ENCODE measurements around the gene AGRP.

Gene AGRP

DNA sequence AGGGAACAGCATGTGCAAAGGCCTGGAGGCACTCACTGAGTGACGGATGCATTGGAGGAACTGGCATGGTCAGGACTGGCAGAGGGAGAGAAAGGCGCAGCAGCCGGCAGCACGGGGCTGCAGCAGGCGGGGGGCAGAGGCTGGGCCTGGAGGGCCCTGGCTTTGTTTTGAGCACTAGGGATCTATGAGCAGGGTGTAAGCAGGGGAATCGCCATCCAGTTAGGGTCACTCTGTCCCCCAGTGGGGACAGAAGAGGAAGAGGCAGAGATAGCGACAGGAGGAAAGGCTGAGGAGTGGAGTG is 38.3 kb downstream of the AGRP start:
- FAIRE-seq: no peak

DNA sequence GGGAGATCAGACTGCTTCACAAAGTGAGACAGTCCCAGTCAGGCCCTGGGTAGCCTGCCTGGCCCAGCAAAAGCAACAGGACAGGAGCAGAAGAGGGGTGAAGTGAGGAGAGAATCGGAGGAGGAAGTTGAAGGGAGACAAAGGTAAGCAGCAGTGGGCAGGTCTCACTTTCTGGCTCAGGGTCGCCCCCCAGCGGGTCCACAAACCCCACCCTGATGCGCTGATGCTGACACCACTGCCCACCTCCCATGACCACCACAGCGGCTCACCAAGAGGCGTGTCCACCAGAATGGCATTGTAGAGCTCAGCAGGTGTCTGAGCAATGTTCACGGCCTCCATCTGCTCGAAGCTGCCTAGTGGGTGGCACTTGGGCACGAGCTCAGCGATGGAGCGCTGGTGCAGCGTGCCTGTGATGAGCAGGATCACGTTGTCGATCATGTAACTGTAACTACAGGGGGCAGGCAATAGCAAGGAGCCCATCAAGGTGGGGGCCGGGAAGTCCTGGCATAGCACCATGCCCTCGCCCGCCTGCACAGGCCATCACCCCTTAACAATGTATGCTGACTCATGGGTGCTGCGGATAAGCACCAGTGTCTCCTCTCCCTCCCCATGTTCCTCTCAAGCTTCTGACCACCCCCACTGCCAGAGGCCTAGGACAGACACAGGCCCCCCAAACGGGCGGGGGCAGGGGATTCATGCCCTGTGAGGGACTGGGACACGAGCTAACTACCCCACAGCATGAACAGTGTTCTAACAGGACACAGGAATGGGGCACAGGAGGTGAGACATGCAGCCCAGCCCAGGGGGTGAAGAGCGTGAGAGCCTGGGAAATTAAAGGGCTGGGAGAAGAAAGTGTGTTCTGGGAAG is 38.9 kb downstream of the AGRP start:
- no peak for FAIRE-seq

DNA sequence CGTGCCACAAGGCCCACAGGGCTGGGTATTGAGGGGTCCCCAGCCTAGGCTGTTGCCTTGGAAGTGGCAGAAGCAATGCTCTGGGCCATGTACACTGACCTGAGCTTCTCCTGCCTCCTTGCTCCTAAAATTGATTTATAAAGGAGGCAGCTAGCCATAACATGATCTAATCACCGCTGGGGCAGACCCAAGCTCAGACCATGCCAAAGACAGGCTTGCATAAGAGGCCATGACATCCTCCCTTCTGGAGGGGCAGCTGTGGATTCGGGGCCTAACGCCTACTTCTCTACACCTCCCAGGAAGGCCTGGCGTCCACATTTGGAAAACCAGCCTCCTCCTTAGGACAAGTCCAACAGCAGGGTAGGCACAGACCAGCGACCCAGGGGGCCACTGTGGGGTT is 40.1 kb downstream of the AGRP start:
- FAIRE-seq: no peak

DNA sequence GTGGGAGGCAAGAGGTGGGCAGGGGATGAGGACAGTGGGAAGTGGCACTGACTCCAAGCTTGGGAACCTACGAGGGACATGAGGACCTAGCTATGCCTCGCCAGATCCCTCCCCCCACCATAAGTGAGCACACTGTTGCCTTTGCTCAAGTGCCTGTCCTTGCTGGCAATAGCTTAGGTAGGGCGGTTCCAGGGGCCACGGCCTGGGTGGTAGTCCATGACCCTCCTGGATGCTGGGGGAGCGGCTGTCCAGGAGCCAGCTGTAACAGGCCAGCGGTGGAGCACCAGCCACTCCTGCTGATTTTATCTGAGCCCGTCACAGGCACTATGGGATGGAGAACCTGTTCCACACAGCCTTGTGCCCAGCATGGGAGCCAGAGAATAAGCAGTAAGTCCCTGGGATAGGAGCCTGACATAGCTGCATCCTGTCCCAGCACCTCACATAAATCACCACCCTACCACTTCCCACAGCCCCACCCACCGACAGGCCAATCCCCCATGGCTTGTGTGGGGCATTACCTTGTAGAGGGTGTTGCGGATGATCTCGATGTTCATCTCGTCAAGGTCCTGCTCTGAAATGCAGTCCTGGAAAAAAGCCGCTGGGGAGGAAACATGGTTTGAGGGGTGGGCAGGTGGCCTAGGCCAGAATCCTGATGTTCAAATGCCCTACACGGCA is 40.6 kb downstream of the AGRP start:
- FAIRE-seq: no peak

DNA sequence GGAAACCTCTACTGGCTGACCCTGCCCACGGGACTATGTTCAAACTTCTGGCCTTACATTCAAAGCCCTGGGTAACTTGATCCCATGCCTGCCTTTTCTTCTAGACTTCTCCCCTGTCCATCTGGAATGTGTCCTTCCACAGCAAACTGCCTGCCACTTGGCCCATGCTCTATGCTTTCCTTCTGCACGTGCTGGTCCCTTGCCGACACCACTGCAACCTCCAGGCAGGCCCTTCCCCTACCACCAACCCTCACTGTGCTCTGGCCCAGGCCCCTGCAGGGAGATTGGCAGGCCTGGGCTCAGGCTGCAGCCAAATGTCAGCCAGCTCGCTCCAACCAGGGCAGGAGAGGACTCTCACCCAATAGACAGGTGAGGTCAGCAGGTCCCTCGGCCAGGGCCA is 41.4 kb downstream of the AGRP start:
- no peak for FAIRE-seq

DNA sequence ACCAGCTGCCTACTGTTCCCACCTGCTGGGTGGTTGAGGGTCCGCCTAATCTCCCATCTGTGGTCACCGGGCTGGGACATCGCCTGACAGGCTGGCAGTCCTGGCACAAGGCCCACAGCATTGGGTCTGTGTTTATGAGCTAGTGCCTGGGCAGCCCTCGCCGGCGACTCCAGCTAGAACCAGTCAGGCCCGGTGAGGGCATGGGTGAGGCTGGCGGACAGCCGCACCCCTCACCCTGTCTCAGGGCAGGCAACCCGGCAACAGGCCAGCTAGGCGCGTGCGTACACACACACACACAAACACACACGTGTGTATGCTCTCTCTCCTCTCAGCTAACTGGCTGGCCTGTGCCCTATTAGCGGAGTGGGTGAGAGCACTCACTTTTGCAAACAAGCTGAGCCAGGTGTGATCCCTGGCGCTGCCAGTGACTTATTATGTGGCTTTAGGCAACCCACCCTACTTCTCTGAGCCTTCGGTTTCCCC is 42.0 kb downstream of the AGRP start:
- FAIRE-seq: no peak

DNA sequence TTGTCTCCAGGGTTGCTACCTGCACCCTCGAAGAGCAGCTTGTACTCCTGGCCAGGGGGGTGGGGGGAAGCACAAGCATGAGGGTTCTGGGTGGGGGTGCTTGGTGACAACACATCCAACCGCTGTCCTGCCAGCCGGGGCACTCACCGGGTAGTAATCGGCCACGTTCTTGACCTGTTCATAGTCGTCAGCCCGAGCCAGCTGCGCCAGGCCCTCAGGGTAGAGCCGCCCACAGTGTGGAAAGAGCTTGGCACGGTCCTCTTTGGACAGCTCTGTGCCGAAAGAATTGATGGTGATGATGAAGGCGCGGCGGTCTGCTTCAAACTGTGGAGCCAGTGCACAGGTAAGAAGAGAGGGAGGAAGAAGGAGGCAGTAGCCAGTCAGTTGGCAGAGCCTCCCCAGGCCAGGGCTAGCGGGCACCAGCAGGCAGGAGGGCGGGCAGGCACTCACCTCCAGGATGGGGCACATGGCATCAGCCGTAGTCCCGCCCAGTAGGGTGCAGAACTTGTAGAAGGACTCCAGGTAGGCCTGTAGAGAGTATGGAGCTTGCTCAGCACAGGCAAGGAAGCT is 44.4 kb downstream of the AGRP start:
- no peak for FAIRE-seq

DNA sequence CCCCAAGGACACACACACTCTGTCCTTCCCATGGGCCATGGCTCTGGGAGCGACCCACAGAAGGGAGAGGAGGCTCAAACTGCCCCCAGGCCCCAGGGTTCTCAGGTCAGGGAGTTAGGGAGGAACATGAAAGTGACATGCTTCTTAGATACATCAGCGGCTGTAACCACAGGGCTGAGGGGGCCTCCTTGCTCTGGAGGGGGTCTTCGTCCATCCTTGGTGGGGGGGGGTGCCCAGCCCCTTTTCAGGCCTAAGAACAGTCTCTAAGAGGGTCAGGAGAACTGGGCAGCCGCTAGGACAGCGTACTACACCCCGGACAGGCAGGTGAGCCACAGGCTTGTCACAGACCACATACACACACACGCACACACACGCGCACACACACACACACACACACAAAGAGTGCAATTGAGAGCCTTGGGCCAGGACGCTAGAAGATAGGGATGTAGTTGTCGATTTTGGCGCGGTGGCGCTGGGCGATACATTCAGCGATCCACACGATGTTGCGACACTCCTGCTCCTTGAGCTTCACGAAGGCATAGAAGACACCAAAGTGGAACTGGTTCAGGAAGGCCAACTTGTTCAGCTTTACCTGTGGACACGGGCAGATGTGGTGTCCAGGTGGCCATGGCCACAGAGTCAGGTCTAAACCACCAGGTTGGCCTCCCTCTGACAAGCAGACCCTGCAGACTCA is 45.1 kb downstream of the AGRP start:
- FAIRE-seq: no peak

DNA sequence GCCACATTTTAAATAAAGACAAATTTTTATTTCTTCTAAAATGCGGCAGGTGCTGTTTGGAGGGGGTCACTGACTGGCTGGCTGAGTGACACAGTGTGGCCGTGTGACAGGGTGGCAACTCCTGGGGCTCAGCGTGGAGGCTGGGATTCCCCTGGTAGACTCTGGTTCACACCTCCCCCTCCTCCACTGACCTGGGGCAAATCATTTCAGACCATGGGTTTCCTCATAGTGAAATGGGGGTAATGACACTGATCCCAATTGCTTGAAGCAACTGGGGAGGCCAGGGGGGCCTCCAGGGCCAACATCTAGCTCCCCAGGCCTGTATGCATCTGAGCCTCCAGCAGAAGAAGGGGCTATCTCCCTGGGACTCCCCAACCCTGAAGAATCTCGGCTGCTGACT is 45.8 kb downstream of the AGRP start:
- FAIRE-seq: no peak

DNA sequence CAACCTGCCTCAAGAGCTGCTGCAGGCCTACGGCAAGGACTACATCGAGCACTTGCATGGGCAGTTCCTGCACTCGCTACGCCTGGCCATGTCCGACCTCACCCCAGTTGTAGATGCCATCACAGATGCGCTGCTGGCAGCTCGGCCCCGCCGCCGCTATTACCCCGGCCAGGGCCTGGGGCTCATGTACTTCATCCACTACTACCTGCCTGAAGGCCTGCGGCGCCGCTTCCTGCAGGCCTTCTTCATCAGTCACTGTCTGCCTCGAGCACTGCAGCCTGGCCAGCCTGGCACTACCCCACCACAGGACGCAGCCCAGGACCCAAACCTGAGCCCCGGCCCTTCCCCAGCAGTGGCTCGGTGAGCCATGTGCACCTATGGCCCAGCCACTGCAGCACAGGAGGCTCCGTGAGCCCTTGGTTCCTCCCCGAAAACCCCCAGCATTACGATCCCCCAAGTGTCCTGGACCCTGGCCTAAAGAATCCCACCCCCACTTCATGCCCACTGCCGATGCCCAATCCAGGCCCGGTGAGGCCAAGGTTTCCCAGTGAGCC is 46.6 kb downstream of the AGRP start:
- no peak for FAIRE-seq

DNA sequence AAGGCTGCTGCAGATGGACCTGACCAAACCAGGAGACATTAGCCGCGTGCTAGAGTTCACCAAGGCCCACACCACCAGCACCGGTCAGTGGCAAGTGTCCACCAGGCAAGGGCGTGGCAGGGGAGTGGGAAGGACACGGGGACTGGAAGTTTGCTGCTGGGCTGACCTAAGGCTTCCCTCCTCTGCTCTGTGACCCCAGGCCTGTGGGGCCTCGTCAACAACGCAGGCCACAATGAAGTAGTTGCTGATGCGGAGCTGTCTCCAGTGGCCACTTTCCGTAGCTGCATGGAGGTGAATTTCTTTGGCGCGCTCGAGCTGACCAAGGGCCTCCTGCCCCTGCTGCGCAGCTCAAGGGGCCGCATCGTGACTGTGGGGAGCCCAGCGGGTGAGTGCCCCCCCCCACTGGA is 47.6 kb downstream of the AGRP start:
- FAIRE-seq: no peak

DNA sequence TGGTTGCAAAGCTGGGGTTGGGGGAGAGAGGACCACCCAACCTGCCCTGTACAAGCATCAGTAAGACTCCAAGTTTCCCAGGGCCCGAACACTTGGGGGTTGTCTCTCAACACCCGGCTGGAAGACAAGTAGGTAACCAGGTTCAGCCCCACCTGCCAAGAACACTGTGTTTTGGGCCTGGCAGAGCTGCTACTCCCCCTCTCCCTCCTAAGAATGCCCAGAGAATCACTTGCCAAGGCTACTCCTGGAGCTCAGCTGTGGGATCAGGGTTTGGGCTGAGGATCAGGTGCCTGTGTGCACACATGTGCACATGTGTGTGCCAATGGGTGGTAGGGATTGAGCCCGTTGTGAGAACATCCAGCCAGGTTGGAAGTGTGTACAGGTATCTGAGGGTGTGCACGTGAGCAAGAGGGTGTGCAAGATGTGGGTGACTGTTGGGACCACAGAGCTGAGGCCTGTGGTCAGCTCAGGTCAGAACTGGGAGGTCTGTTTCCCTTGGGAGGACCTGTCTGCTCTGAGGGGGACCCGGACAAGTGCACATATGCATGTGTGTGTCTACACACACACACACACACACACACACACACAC is 50.1 kb downstream of the AGRP start:
- no peak for FAIRE-seq
